Left kidney (tissue), 2 donors: ENCODE data around the gene STEAP4. TPM values are rescaled to one million over a fixed set of nuclear protein-coding genes. Genes with fewer than 3 reads are reported as not detected.
"Not testable (repeated sequence)": the region's sequence is repeated elsewhere in the genome, so short reads cannot be mapped to it uniquely, and the experiment has no call there.

Experiments used
- DNase-seq: peaks from one replicate; pipeline ENCODE4 v3.0.0-alpha.2; 2013
- polyA plus RNA-seq: library from polyadenylated mRNA; unstranded; fragments of 120-200 nt; gene quantifications from one replicate; pipeline ENCODE4 v1.2.1, GENCODE V29; 2013; ENCODE audit not compliant: insufficient read length

The STEAP4 gene
- polyA plus RNA-seq, 1 donor = 0.23 TPM

DNA sequence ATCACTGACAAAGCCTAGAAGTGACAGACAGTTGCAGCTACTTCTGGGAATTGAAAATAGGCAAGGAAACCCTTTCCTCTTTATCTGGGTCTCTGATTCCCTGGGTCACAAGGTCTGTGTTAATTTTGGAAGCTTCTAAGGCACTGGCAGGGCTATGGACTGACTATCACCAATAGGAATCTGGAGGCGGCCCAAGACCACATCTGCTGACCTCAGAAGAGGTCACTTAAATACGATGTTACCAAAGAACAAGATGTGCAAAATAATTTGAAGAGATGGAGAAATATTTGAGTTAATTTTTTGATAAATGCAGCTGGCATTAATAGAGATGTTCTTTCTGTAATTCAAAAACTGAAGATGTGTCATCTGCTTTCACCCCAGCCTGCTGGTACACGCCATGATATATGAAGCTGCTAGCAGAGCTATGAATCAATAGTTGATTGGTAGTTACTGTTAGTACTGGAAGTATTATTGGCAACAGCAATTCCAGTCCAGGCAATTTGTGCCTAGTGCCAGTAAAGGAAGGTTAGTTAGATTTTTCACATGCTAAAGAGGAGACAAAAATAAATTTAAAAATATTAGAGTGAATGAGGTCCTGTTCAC lies 5.5 kb upstream of the STEAP4 start:
- DNase-seq = no peak

DNA sequence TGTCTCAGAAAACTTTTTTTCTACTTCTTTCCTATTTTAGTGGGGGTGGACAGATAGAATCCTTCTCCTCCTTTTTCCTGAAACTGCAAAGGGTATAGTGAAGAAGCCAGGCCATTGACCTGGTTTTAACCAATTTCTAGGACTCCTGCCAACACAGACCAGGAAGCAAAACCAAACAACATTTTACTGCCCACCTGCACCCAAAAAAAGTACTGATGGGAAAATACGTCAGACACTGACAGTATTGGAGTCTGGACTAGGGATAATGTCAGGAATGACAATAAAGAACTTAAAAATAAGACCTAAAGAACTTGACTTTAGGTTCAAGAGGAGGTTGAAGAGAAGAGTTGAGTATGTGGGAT lies 5.0 kb upstream of the STEAP4 start:
- DNase-seq = no peak

DNA sequence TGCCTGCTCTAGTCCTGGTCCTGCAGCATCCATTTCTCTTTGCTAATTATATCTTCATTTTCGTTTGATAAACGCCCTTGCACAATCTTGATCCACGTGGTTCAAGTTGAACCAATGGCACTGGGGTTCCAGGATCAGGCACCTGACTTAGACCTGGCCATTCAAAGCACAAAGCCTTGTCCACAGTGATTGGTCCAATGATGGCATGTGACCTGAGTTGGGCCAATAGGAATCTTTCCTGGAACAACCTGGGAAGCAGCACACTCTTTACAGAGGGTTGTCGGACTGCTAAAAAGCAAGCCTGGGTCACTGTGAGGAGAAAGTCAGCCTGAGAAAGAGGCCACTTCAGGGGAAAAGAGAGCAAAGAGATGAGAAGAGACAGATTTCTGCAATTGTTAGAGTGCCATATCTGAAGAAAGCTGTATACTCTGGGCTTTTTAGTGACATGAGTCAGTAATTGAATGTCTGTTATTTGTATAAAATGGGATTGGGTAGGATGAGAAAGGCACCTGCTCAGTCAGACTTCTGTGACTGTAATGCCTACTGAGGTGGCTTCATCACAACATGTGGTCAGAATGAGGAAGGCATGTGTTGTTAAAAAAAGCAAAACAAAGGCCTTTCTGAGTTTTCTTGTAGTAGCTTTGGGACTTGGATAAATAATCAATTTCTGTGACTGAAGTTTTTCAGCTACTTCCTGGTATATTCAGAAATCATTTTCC lies 4.4 kb upstream of the STEAP4 start:
- DNase-seq = no peak

DNA sequence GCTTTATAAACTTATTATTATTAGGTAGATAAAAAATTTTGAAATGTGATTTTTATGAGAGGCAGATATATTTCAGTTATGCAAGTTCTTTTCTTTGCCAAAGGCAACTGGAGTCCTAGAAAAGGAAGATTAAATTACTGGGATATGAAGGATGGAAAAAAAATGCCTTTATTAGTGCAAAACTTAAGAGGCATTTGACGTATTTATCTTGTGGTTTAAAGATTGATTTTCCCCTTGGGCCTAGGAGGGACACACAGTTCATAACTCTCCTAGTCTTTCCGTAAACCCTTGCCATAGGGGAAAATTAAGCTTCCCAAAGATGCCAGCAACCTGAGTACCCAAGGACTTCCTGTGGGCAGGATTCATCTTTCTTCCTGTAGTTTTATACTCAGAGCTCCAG lies 3.1 kb upstream of the STEAP4 start:
- DNase-seq = no peak

DNA sequence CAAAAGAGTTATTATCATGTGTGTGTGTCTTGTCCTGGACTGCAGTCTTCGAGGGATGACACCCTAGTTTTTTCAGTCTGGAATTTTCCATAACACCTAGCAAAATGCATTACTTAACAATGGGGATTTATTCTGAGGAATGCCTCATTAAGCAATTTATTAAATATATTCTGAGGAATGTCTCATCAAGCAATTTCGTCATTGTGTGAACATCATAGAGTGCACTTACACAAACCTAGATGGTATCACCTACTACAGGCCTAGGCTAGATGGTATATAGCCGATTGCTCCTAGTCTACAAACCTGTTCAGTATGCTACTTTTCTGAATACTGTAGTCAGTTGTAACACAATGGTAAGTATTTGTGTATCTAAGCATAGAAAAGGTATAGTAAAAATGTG lies 1.1 kb upstream of the STEAP4 start:
- no peak for DNase-seq

DNA sequence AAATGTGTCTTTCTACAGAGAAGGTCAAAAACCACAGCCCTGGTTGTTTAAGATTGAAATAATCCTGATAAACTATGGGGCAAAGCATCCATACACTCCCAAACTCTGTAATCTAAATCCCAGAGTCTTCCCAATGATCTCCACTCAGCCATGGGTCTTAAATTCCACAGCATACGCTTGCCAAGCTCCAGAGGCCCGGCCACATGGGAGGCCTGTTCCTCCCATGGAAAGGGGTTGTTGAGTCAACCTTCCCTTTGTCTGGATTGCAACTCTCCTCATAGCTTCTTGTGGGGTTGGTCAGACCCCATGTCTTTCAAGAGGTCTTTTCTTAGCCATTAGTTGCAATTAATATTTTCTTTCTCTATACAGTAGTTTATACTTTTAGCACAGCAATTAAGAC lies 718 bp upstream of the STEAP4 start:
- DNase-seq = no peak

DNA sequence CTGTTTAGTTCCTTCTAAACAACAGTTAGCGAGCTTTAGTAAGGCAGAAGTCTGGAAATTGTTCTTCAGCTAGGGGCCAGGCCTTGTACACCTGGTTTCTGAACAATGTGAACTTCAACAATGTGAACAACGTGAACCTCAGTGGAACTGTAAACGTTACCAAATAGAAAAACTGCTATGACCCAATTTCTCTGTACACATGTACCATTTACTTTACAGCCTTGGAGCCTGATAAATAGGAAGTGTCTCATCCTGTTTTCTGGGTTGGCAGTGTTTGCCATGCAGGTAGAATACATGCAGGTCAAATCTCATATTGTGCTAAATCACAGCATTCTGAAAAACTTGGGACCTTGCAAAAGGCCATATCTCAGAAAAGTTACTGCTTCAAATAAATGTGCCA lies 1.6 kb downstream of the STEAP4 start:
- DNase-seq = no peak

DNA sequence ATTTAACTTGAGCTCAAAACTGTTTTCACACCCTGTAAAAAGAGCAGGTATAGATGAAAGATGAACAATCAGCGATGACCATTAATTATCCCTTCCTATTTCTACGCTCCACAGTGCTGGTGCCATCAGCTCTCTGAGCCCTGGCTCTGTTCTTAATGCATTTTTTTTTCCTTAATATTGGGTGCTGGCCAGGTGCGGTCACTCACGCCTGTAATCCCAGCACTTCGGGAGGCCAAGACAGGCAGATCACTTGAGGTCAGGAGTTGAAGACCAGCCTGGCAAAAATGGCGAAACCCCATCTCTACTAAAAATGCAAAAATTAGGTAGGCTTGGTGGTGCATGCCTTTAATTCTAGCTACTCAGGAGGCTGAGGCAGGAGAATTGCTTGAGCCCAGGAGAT lies 4.2 kb downstream of the STEAP4 start:
- DNase-seq = no peak

DNA sequence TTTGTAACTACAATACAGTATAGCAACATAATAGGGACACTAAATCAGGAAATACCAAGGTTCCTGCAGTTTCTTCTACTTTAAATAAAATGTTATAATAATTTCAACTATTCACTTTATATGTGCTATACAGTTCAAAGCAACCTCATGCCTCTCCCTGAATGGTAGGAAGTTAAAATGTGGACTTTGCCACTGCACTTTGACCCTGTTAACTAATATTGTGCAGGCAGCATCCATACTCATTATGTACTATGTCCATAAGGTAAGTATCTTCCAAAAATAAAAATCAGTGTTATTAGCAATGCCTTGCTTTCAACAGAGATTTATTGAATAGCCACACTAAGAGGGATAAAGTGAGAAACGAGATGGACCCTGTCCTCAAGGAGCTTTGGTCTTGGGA lies 4.8 kb downstream of the STEAP4 start:
- no peak for DNase-seq

DNA sequence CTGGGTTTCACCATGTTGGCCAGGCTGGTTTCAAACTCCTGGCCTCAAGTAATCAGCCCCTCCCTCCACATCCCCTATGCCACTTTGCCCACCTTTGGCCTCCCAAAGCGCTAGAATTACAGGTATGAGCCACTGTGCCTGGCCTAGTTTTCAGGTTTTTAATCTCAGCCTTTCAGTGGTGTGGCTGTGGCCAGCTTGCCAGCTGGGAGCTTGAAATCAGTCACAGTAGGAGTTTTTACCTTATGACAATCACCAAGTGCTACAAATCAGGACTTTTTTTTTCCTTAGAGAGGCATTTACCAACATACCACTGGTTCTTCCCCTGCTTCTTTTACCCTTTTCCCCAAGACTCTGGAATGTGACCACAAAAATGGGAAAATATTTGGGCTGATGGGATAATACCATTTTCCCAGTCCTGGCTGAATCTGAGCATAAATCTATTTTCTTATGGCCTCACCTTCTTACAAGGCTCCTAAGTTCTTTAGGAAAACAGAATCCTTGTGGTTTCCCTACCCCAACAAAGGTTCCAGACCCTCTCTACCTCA lies 6.2 kb downstream of the STEAP4 start:
- DNase-seq = no peak

DNA sequence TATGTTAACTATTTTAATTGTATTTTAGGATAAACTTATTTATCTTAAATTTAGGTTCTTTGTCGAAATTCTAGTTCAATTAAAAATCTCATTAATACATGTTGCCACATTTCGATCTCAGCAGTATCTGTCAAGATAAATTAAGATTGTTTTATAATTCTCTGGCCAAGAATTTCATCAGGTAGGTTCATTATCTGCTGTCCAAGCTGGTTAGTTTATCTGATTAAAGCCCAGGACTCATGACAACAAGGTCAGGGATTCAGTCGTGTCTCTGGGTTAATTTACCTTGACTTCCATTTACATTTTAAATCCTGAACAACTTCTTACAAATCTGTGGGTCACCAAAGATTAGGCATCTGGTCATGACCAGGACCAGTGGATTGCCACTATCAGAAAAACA lies 7.6 kb downstream of the STEAP4 start:
- DNase-seq = no peak

DNA sequence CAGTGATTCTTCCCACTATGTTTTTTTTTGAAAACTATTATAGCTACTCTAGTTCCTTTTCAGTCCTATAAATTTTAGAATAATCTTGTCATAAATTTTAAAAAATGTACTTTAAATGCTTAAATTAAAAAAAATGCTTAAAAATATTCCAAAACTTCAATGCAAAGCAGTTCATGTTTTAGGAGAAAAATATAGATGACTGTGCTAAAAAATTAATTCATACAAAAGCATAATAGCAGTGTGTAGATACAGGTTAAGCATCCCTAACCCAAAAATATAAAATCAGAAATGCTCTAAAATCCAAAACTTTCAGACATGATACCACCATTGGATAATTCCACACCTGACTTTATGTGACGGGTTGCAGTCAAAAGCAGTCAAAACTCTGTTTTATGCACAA lies 12.8 kb downstream of the STEAP4 start:
- DNase-seq = no peak

DNA sequence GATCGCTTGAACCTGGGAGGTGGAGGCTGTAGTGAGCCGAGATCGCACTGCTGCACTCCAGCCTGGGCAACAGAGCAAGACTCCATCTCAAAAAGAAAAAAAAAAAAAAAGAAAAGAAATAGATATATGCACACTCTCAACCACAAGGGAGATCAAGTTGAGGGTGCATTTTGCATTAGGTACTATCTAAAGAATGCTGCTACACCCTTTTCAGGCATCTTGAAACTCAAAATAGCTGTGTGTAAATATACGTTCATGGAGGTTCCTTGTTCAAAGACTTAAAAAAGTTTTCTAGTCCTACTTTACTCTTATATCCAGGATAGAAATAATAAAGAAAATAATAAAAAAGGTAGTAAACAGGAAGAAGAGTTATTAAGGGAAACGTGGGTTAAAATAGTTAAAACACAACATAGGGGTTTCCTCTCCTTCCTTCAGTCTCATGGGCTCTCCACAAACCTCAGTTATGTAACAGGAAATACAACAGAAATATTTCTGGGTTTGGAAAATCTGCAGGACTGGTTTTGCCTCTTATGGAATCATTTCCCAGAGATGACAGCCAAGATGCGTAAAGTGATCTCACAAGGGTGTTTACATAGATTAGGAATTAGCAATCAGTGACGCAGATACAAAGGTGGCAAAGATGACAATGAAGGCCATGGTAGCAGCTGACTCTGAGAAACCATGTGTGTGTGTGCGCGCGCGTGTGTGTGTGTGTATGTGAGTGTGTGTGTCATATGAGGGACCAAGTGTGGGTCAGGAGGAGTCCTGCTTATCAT lies 15.1 kb downstream of the STEAP4 start:
- no peak for DNase-seq

DNA sequence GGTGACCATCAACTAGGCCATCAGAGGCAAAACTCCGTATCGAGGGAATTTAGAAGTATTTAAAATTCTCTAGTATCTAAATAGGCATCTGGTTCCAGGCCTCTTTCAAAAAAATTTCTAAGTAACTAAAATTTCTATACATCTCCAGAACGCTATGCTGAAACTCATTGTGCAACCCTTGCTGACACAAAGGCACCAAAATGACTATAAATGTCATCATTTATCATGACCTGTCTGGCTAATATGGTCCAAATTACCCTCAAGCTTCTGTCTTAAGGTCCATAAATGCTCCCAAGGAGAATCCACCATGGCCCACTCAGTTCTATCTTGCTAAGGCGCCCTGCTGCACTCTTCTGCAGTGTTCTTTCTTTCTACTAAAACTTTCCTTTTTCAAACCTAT lies 16.2 kb downstream of the STEAP4 start:
- no peak for DNase-seq

DNA sequence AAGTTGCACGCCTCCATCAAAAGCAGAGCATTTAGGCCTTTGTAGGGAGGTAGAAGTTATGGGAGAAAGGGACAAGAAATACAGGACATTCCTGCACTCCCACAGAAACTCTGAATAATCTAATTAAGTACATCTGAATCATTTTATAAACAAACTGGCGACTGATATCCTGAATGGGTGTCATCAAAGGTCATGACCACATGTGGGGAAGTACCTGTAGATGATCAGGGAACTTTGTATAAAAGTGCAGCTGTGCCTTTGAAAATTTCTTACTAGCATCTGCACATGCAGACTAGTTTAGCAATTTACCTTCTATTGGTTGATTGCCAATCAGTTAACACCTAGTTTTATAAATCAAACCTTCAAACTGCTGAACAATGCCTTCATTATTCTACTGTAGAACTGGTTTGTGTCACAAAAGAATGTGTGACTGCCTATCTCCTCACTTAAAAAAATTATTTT lies 17.1 kb downstream of the STEAP4 start:
- no peak for DNase-seq

DNA sequence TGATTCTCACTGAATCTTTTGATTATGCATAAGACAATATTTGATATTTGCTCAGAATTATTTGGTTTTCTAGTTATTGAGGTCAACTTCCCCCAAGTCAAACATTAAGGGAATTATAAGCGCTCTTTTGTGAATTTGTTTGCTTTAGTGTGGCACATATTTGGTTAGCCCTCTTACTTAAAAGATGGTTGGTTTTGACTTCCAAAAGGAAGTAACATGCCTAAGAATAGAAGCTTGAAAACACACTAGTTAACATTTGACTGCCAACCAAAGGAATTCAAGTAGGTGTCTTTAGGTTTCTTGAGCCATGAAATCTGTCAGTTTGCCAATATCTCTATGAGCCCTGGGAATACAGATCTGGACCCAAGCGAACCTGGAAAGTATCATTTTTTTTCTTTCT lies 24.9 kb downstream of the STEAP4 start:
- DNase-seq = no peak

DNA sequence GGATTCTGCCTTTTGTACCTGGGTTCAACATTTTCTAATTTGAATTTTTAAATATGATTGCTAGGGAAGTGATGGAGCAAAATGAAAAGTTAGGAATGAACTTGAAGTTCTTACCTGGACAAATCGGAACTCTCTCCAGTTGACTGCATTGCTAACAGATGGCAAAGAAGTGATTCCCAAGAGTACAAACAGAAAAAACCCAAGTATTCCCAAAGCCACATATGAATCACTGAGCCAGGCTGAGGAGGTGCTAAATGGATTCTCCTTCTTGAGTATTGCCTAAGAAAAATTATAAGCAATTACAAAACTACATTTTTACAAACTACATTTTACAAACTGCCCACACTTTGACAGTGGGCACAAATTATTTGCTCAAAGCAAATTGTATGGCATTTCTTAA lies 25.9 kb downstream of the STEAP4 start:
- no peak for DNase-seq

DNA sequence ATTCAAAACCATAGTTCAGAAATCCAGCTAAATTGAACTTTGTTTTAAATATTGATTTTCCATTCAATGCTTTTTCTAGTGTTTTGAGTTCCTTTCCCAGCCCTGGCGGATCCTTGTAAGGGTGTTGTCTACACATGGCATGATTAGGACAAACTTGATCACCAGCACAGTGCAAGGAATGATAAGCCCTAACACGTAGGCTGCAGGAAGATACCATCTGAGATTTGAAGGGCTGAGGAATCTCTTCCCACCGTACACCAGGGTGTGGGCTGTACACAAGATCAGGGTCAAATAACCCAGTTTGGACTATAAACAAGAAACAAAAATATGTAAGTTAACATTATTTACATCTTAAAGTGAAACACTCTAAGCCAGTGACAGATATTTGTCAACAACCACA lies 27.4 kb downstream of the STEAP4 start:
- DNase-seq = no peak

DNA sequence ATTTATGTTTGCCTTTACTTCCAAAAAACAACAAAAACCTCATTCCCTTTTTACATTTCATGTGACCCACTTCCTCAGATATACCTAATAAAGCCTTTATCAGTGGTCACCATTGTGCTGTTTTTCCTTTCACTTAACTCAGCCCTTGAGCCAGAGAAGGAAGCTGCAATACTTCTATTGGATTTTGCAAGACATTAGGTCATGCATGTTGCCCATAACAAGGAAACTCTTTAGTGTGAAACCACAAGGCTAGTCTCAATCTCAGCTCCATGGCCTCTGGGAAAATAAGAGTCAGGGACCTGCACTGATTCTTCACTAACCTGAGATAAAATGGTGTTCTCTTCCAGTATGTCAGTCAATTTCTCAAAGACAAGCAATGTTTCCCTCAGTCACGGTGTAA lies 27.8 kb downstream of the STEAP4 start:
- DNase-seq = no peak

DNA sequence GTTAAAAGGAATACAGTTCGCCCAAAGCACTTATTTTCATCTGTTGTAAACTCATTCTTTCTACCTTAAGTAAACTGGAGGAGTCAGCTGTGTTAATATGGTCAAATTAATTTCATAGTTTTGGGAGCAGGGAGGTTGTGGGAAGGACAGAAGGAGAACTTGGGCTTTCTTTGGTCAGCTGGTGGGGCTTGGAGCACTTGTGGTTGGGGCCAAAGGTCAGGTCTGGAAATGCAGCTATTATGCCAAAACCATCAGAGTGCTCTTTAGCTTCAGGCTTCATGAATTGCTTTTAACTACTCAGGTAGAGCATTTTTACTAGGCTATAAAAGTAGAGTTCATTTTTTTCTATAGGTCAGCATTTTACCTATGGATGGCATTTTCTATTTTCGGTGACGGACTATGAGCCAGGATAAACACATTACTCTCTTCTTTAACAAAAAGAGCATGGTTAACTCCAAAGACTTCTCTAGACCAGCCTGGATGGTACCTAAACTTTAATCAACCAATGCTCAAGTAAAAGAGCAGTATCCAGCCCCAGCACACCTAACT lies 30.0 kb downstream of the STEAP4 start:
- DNase-seq = no peak

DNA sequence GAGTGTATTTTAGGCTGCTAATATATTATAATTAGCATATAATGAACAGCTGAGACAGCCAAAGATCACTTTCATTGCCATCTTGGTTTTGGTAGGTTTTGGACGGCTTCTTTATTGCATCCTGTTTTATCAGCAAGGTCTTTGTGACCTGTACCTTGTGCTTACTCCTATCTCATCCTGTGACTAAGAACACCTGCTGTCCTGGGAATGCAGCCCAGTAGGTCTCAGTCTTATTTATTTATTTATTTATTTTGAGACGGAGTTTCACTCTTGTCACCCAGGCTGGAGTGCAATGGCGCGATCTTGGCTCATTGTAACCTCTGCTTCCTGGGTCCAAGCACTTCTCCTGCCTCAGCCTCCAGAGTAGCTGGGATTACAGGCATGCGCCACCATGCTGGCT lies 31.8 kb downstream of the STEAP4 start:
- DNase-seq = not testable (repeated sequence)

DNA sequence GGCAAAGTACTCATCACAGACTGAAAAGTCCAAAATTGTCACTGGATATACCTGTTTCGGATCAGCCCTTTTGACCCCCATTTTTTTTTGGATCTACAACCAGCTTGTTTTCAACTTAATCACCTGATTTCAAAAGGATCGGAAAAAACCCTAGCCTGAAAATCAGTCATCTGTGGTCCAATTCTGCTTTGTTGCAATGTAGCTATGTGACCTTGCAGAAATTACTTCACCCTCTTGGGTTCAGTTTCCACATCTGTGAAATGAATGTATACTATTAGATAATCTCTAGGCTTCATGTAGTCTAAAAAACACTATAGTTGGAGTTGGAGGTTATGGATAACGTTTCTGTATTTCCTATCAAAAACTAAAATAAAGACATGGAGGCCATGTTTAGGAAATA lies 37.1 kb downstream of the STEAP4 start:
- no peak for DNase-seq

DNA sequence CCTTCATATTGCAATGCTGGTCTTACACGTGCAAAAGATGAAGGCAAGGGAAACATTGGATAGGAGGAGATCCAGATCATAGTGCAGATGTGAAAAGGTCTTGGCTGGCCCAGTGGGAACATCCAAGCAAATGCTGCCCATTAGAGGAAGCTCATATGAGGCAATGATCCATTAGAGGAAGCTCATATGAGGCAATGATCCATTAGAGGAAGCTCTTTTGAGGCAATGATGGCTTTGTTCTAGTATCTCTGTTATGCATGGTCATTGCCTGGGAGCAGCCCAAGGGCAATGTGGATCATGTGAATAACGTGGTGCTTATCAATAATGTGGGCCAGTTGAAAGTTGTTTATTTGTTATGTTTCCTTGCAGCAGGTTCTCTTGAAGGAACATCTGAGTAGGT lies 37.8 kb downstream of the STEAP4 start:
- DNase-seq = no peak
